Ovary (tissue), 9 donors: ENCODE results near the gene SCN5A. TPM values are rescaled to one million over a fixed set of nuclear protein-coding genes. Genes with fewer than 3 reads are reported as not detected.

Source experiments
- DNase-seq, 5 donors: peaks; one replicate each; pipeline ENCODE4 v3.0.0-alpha.2; 2019 to 2020
- H3K27ac ChIP-seq, 2 donors: fragments of 200-600 bp; one replicate each; pipeline versions ENCODE4 v1.5.1 to v1.8.0; 2019 to 2022
- H3K27me3 ChIP-seq: fragments of 200-600 bp; one replicate; pipeline ENCODE4 v1.8.0; 2022
- H3K36me3 ChIP-seq: fragments of 200-600 bp; sonication (generic); one replicate; pipeline ENCODE4 v1.5.1; 2019
- H3K4me1 ChIP-seq: one replicate; pipeline ENCODE4 v1.8.1; 2013; ENCODE audit warnings: mild to moderate bottlenecking, moderate library complexity; ENCODE audit not compliant: insufficient read depth
- H3K4me3 ChIP-seq: fragments of 200-600 bp; sonication (generic); one replicate; pipeline ENCODE4 v1.5.1; 2017
- H3K9me3 ChIP-seq, 2 donors: fragments of 200-600 bp in 1 of 2; sonication (generic) in 1 of 2; one replicate each; pipeline versions ENCODE4 v1.5.1 to v1.8.1; 2013 to 2019; ENCODE audit warnings: mild to moderate bottlenecking in 1 of 2, moderate library complexity in 1 of 2
- EP300 ChIP-seq: sonication (generic); formaldehyde crosslinking; IDR thresholded peaks from one replicate; pipeline ENCODE4 v1.6.1; 2017; ENCODE audit warnings: antibody characterized with exemption
- POLR2A ChIP-seq: fragments of 450-650 bp; IDR thresholded peaks from one replicate; pipeline ENCODE4 v1.6.1; 2017; ENCODE audit warnings: antibody characterized with exemption, mild to moderate bottlenecking, moderate library complexity
- WGBS, 3 donors: extraction: QIAGEN DNeasy Blood & Tissue Kit in 1 of 3; methylation state at CpG; one replicate each; pipeline versions ENCODE4 v1.1.5 to v1.1.7; 2013 to 2017; 5-methylcytosine and 5-hydroxymethylcytosine counted together
- intact Hi-C, 4 donors: fragments of 100-400 bp; cut with DNase I; formaldehyde crosslinking; loops; one replicate each; pipeline versions ENCODE4 v1.11.0 to v1.15.1; 2022 to 2023
- polyA plus RNA-seq, 2 donors: library from polyadenylated mRNA; stranded (reverse); fragments of 200-250 nt in 1 of 2; fragments of 350-450 nt in 1 of 2; fragmentation: Illumina TruSeq in 1 of 2; extraction: RNeasy Lipid Tissue Mini Kit (QIAGEN cat#74804) in 1 of 2; gene quantifications; one replicate each; pipeline ENCODE4 v1.2.3, GENCODE V29; 2013 to 2014
- total RNA-seq, 7 donors: library from RNA; depleted of rRNA in 2 of 7; stranded (reverse); fragments of >200 nt in 2 of 7; fragmentation: NEBNext Ultra II Directional in 3 of 7; extraction: Animal tissue kit (Norgen Biotek cat#: 25700) in 3 of 7; gene quantifications; one replicate each; pipeline versions ENCODE4 v1.1.0 to v1.2.4, GENCODE V29; 2016 to 2023
- TF ChIP-seq, protein P1 (sequence below), 3 donors: fragments of 450-650 bp in 2 of 3; fragments of 200-600 bp in 1 of 3; IDR thresholded peaks; one replicate each; pipeline versions ENCODE4 v1.5.1 to v1.8.0; 2016 to 2022; ENCODE audit warnings: antibody characterized with exemption in 3 of 3, mild to moderate bottlenecking in 1 of 3
- donor health status: DM: no; HTN: no; CAD: no; lungs with moderate emphysema.
- donor health status: DM: no; HTN: no; CAD: no.
- donor health status: Bipolar disorder and iron deficiency.
- donor health status: DM: yes; HTN: yes; CAD: no.
- donor health status: DM: no; HTN: no; CAD: no.
- donor health status: DM: yes; HTN: yes; CAD: no.

The SCN5A gene
- total and polyA plus RNA-seq, 9 donors: 0.67 to 4.7 (median 2.1) TPM

DNA sequence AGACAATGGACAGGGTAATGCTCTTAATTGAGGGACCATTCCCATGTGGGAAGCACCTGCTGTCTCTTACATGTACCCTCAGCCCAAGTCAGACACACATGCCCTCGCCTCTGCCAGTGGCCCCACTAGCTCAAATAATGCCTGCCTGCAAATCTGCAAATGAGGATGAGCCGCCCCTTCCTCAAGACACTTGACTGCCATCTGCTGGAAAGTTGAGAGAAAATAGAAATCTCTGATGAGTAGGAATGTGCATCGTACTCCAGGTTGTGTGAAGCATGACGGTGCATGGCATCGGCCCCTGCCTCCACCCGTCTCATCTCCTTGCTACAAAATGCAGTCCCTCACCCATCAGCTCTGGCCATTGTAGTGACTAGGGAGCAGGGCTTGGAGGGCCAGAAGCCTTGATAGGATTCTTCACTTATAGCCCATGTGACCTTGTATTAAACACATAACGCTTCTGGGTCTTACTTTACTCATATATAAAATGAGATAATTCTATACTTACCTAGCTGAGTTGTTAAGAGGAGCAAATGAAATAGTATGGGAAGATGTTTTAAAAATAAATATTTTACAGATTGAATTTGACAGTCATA is 6.3 kb upstream of the SCN5A start:
- no peak for DNase-seq
- intact Hi-C loops: loop anchor here in 1 of 4 donors (10.0 kb wide), 1 partner anchor 131 kb away; no protein-coding TSS in a partner anchor
- no peaks in the 10 kb centered on the region for H3K9me3 ChIP-seq
- 7 to 14% (median 10%) methylated on average over 7 of the region's 7 CpGs for WGBS, 3 donors
- H3K27ac ChIP-seq: no peak overlapping the region
- H3K27me3 ChIP-seq: no peaks in the 10 kb centered on the region
- H3K36me3 ChIP-seq: no peaks in the 10 kb centered on the region
- TF ChIP-seq, protein P1, sequence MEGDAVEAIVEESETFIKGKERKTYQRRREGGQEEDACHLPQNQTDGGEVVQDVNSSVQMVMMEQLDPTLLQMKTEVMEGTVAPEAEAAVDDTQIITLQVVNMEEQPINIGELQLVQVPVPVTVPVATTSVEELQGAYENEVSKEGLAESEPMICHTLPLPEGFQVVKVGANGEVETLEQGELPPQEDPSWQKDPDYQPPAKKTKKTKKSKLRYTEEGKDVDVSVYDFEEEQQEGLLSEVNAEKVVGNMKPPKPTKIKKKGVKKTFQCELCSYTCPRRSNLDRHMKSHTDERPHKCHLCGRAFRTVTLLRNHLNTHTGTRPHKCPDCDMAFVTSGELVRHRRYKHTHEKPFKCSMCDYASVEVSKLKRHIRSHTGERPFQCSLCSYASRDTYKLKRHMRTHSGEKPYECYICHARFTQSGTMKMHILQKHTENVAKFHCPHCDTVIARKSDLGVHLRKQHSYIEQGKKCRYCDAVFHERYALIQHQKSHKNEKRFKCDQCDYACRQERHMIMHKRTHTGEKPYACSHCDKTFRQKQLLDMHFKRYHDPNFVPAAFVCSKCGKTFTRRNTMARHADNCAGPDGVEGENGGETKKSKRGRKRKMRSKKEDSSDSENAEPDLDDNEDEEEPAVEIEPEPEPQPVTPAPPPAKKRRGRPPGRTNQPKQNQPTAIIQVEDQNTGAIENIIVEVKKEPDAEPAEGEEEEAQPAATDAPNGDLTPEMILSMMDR (IDR thresholded peaks at IDR 0.05): no peak
- no peak for TF ChIP-seq POLR2A
- TF ChIP-seq EP300: no peak
- no peaks in the 10 kb centered on the region for H3K4me1 ChIP-seq
- H3K4me3 ChIP-seq: no peak overlapping the region

DNA sequence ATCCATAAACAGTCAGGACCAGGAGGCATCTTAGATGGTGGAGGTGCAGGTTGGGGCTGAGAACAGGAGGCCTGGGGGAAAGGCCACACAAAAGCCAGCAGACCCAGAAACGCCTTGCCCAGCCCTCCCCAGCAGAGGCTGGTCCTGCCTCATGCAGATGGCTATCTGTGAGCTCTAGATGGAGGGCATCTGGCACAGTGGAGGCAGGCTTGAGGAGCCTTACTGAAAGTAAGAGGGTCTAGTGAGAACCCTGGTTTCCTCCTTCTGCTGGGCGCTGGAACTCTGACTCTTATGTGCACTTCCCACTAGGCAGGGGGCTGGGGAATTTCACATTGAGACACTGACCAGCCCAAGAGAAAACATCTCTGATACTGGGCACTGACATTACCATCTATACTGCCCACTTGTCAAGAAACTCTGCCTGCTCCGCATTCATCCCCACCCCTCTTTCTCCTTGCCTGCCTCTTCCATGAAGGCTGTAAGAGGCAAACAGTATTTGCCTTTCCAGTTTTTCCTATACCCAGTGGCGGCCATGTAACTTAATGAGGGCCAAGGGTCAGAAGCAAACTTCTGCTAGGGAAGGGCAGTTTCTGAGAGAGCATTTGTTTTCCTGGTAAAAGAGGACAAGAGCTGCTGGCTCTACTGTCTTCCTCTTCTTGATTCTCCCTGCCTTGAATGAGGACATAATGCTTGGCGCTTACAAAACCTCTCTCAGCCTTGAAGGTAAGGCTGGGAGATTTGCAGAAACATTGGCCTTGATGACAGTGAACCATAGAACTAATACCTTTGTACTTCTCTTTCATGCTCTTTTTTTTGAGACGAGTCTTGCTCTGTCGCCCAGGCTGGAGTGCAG is 4.4 kb upstream of the SCN5A start:
- TF ChIP-seq EP300 (no peak), POLR2A (no peak)
- TF ChIP-seq, protein P1 (IDR thresholded peaks at IDR 0.05): no peak
- no peaks in the 10 kb centered on the region for H3K9me3 ChIP-seq
- intact Hi-C loops: loop anchor here in 2 of 4 donors (5.0 to 10.0 kb wide), 2 partner anchors 129 to 132 kb away; no protein-coding TSS in a partner anchor
- H3K27ac ChIP-seq: no peak overlapping the region
- H3K36me3 ChIP-seq: no peaks in the 10 kb centered on the region
- peaks cover 7% of the 10 kb centered on the region for H3K4me1 ChIP-seq
- H3K27me3 ChIP-seq: no peaks in the 10 kb centered on the region
- WGBS, 3 donors: 82 to 87% (median 84%) methylated on average over 7 of the region's 7 CpGs
- DNase-seq: no peak
- H3K4me3 ChIP-seq: no peak overlapping the region

DNA sequence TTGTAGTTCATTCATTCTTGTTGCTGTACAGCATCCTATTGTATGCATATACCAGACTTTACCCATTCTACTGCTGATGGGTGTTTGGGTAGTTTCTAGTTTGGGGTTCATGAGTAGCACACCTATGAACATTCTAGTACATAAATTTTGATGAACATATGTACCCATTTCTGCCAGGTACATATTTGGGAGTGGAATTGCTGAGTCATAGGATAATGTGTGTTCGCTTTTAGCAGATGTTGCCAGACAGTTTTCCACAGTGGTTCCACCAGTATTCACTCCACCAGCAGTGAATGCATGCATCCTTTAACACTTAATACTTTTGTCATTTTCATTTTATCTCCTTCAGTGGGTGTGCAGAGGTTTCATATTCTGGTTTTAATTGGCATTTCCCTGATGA is 3.4 kb upstream of the SCN5A start:
- intact Hi-C loops: loop anchor here in 2 of 4 donors (5.0 to 10.0 kb wide), 2 partner anchors 128 to 131 kb away; no protein-coding TSS in a partner anchor

DNA sequence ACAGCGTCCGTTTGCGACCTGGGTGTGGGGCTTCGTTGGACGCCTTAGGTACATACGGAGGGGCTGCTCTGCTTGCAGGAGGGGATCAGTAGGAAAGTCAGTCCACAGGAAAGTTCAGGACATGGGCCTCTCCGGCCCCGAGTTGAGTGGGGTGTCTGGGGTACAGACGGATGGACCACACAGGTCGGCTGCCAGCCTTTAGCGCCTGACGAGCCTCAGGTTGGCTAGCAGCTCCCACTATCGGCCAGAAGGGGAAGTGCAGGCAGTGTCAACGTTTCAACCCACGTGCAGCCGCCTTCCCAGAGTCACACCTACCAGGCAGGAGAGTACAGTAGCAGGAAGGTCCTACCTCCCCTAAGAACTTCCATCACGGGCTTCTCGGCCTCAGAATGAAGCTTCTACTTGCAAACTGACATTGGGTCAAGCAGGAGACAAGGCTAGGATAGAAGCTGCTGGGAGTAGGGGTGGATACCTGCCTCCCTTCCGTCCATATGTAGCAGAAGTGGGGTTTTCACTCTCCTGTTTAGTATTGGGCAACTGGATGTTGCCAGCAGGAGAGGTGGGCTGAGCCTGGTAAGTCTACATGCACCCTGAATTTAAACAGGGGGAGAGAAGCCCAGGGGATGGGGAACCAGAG is 1.8 kb upstream of the SCN5A start:
- no peaks in the 10 kb centered on the region for H3K27me3 ChIP-seq
- H3K4me3 ChIP-seq: no peak overlapping the region
- 10 to 12% (median 11%) methylated on average over 19 of the region's 19 CpGs for WGBS, 3 donors
- TF ChIP-seq EP300: no peak
- TF ChIP-seq POLR2A: no peak
- TF ChIP-seq, protein P1 (IDR thresholded peaks at IDR 0.05): peak; percentile 36 to 79 (median 57)
- no peaks in the 10 kb centered on the region for H3K9me3 ChIP-seq
- intact Hi-C loops: loop anchor here in 3 of 4 donors (2.0 to 10.0 kb wide), 3 partner anchors 126 to 130 kb away; no protein-coding TSS in a partner anchor
- peak; percentile 53 to 75 (median 63) for DNase-seq
- no peak overlapping the region for H3K27ac ChIP-seq
- H3K36me3 ChIP-seq: no peaks in the 10 kb centered on the region
- H3K4me1 ChIP-seq: peaks cover 7% of the 10 kb centered on the region

More for the DNA sequence above, 3.4 kb upstream of the SCN5A start:
- WGBS, 3 donors: 86 to 95% (median 93%) methylated on average over 1 of the region's 1 CpG
- H3K27me3 ChIP-seq: no peaks in the 10 kb centered on the region
- no peaks in the 10 kb centered on the region for H3K9me3 ChIP-seq
- no peak overlapping the region for H3K4me3 ChIP-seq
- no peak for DNase-seq
- H3K27ac ChIP-seq: no peak overlapping the region
- peaks cover 7% of the 10 kb centered on the region for H3K4me1 ChIP-seq
- TF ChIP-seq, protein P1 (IDR thresholded peaks at IDR 0.05): no peak
- TF ChIP-seq EP300 (no peak), POLR2A (no peak)
- H3K36me3 ChIP-seq: no peaks in the 10 kb centered on the region
